CD14-positive monocyte (primary cell): ENCODE measurements around the gene AQP2. TPM values are rescaled to one million over a fixed set of nuclear protein-coding genes. Genes with fewer than 3 reads are reported as not detected.
A peak's percentile ranks its signal among the peaks of the same experiment; 100 is the strongest.

Source experiments
- DNase-seq, 3 donors: peaks; one replicate each; pipeline ENCODE4 v3.0.0-alpha.2; 2011 to 2022
- H2AFZ ChIP-seq: 2 replicates; pipeline ENCODE4 v1.6.0; 2012; ENCODE audit warnings: mild to moderate bottlenecking, low read depth, low read length, inconsistent platforms; ENCODE audit not compliant: insufficient read depth, poor library complexity, severe bottlenecking
- H3K27ac ChIP-seq, 2 donors: 1 replicate in 1 of 2; 2 replicates in 1 of 2; pipeline ENCODE4 v1.5.1; 2012 to 2013; ENCODE audit warnings: low read length in 2 of 2, control low read depth in 1 of 2, inconsistent platforms in 1 of 2, low read depth in 1 of 2, mild to moderate bottlenecking in 1 of 2
- H3K27me3 ChIP-seq, 2 donors: one replicate each; pipeline versions ENCODE4 v1.6.0 to v1.6.1; 2011 to 2013; ENCODE audit warnings: low read length in 2 of 2; ENCODE audit not compliant: control insufficient read depth in 2 of 2, insufficient read depth in 2 of 2
- H3K36me3 ChIP-seq, 2 donors: replicated peaks in 1 of 2; 1 replicate in 1 of 2; 2 replicates in 1 of 2; pipeline versions ENCODE4 v1.5.1 to v1.6.1; 2012 to 2013; ENCODE audit warnings: low read length in 2 of 2, control low read depth in 1 of 2, inconsistent platforms in 1 of 2, mild to moderate bottlenecking in 1 of 2; ENCODE audit not compliant: insufficient read depth in 2 of 2, control insufficient read depth in 1 of 2
- H3K4me1 ChIP-seq, 2 donors: 1 replicate in 1 of 2; 2 replicates in 1 of 2; pipeline versions ENCODE4 v1.5.1 to v1.6.1; 2012 to 2013; ENCODE audit warnings: low read length in 2 of 2, control low read depth in 1 of 2, inconsistent platforms in 1 of 2, mild to moderate bottlenecking in 1 of 2, moderate library complexity in 1 of 2; ENCODE audit not compliant: insufficient read depth in 2 of 2, control insufficient read depth in 1 of 2
- H3K4me2 ChIP-seq: replicated peaks from 2 replicates; pipeline ENCODE3; 2012; ENCODE audit warnings: low read length, moderate library complexity, mild to moderate bottlenecking; ENCODE audit not compliant: poor library complexity, severe bottlenecking; ENCODE audit errors: extremely low read depth
- H3K4me3 ChIP-seq, 3 experiments: fragments of 200-600 bp in 1 of 3; sonication (generic) in 1 of 3; replicated peaks in 1 of 3; 1 replicate in 2 of 3; 2 replicates in 1 of 3; pipeline ENCODE4 v1.5.1; 2011 to 2013; ENCODE audit warnings: low read length in 3 of 3, mild to moderate bottlenecking in 3 of 3, control low read depth in 2 of 3, low read depth in 2 of 3, inconsistent platforms in 1 of 3, moderate library complexity in 1 of 3
- H3K79me2 ChIP-seq: 2 replicates; pipeline ENCODE4 v1.6.0; 2012; ENCODE audit warnings: mild to moderate bottlenecking, control low read depth, inconsistent platforms, low read length, moderate library complexity; ENCODE audit not compliant: insufficient read depth
- H3K9ac ChIP-seq: 2 replicates; pipeline ENCODE4 v1.6.0; 2017; ENCODE audit warnings: low read length, mild to moderate bottlenecking; ENCODE audit not compliant: insufficient read depth, poor library complexity, severe bottlenecking
- H3K9me3 ChIP-seq, 2 donors: replicated peaks in 1 of 2; 1 replicate in 1 of 2; 2 replicates in 1 of 2; pipeline versions ENCODE4 v1.5.1 to v1.6.1; 2012 to 2013; ENCODE audit warnings: low read length in 2 of 2, control low read depth in 1 of 2; ENCODE audit not compliant: control insufficient read depth in 1 of 2, insufficient read depth in 1 of 2
- H4K20me1 ChIP-seq: 2 replicates; pipeline ENCODE4 v1.6.0; 2012; ENCODE audit warnings: mild to moderate bottlenecking, low read length, control low read depth, moderate library complexity; ENCODE audit not compliant: insufficient read depth
- H3K27ac Mint-ChIP-seq, 7 donors: one replicate each; pipeline ENCODE4 v1.8.0; 2020; ENCODE audit warnings: mild to moderate bottlenecking in 7 of 7, mixed read lengths in 7 of 7, moderate library complexity in 6 of 7, inconsistent platforms in 2 of 7
- H3K27me3 Mint-ChIP-seq, 3 donors: one replicate each; pipeline ENCODE4 v1.8.0; 2021 to 2022; ENCODE audit warnings: low read depth in 3 of 3, mild to moderate bottlenecking in 3 of 3, mixed read lengths in 3 of 3, moderate library complexity in 3 of 3, inconsistent platforms in 1 of 3
- H3K36me3 Mint-ChIP-seq, 2 donors: one replicate each; pipeline ENCODE4 v1.8.0; 2020; ENCODE audit warnings: mixed read lengths in 2 of 2, inconsistent platforms in 1 of 2, mild to moderate bottlenecking in 1 of 2
- H3K4me1 Mint-ChIP-seq: one replicate; pipeline ENCODE4 v1.8.0; 2020; ENCODE audit warnings: mild to moderate bottlenecking, mixed read lengths
- H3K4me3 Mint-ChIP-seq, 2 donors: one replicate each; pipeline ENCODE4 v1.8.0; 2020; ENCODE audit warnings: mild to moderate bottlenecking in 2 of 2, mixed read lengths in 2 of 2, moderate library complexity in 1 of 2
- H3K9me3 Mint-ChIP-seq, 7 donors: one replicate each; pipeline ENCODE4 v1.8.0; 2020 to 2022; ENCODE audit warnings: mixed read lengths in 7 of 7, mild to moderate bottlenecking in 6 of 7, moderate library complexity in 6 of 7, inconsistent platforms in 2 of 7
- CTCF ChIP-seq: fragments of 200-600 bp; IDR thresholded peaks from one replicate; pipeline ENCODE4 v1.8.0; 2022; ENCODE audit warnings: antibody characterized with exemption, mild to moderate bottlenecking
- WGBS: methylation state at CpG from one replicate; pipeline ENCODE4 v1.1.5; 2013; ENCODE audit warnings: missing lambda C conversion rate; ENCODE audit not compliant: insufficient coverage; 5-methylcytosine and 5-hydroxymethylcytosine counted together
- intact Hi-C, 2 donors: fragments of 100-400 bp; cut with micrococcal nuclease; formaldehyde crosslinking; loops; one replicate each; pipeline versions ENCODE4 v1.15.0 to v1.15.1; 2023
- polyA plus RNA-seq, 3 donors: library from polyadenylated mRNA; depleted of rRNA in 1 of 3; unstranded in 2 of 3; stranded (reverse) in 1 of 3; fragments of 300-500 nt in 2 of 3; fragments of >200 nt in 1 of 3; fragmentation: Illumina TruSeq in 2 of 3; gene quantifications; 1 replicate in 2 of 3; 2 replicates in 1 of 3; pipeline ENCODE4 v1.2.3, GENCODE V29; 2012 to 2021

Gene AQP2
- polyA plus RNA-seq, 3 donors = not detected

- peaks cover 0 to 9% of the 10 kb centered on the region in 2 donors for H3K36me3 Mint-ChIP-seq
- Histone ChIP-seq H3K27ac (no peak overlapping the region), H3K79me2 (no peaks in the 10 kb centered on the region), H3K9ac (no peak overlapping the region), H2AFZ (no peak overlapping the region), H3K4me1 (peaks cover 10 to 17% of the 10 kb centered on the region in 2 donors), H3K4me3 (no peak overlapping the region), H3K27me3 (peaks cover 58 to 95% of the 10 kb centered on the region in 2 donors), H3K9me3 (peaks cover 0 to 52% of the 10 kb centered on the region in 2 donors), H3K36me3 (no peaks in the 10 kb centered on the region), H4K20me1 (no peaks in the 10 kb centered on the region), H3K4me2 (peak overlapping the region; percentile 31)
- TF ChIP-seq CTCF = no peak
- H3K27me3 Mint-ChIP-seq = peaks cover 93 to 96% (median 94%) of the 10 kb centered on the region in 3 donors
- peak overlapping the region; percentile 24 to 83 for H3K4me3 Mint-ChIP-seq
- H3K27ac Mint-ChIP-seq = no peak overlapping the region
- DNase-seq = no peak
- intact Hi-C loops = loop anchor here in 1 of 2 donors (10.0 kb wide), 1 partner anchor 214 kb away; no protein-coding TSS in a partner anchor
- H3K4me1 Mint-ChIP-seq = peaks cover 16% of the 10 kb centered on the region
- peaks cover 0 to 18% (median 8%) of the 10 kb centered on the region in 7 donors for H3K9me3 Mint-ChIP-seq
- WGBS = 38% methylated on average over 9 of the region's 13 CpGs
These were observed 10.1 kb downstream of the AQP2 start for GRCh38 chr12:49960474-49961110.

- no peak for TF ChIP-seq CTCF
- H3K27me3 ChIP-seq = peaks cover 55 to 95% of the 10 kb centered on the region in 2 donors
These were observed 10.8 kb downstream of the AQP2 start, which contains the start of gene AQP5 for GRCh38 chr12:49961111-49961922. Gene AQP5, plus strand, starts transcription at chr12:49961872. Its CDS starts 146 bp downstream, at chr12:49962018.

More at GRCh38 chr12:49961111-49961922, 10.8 kb downstream of the AQP2 start, which contains the start of gene AQP5:
- H3K79me2 ChIP-seq = no peaks in the 10 kb centered on the region
- no peaks in the 10 kb centered on the region for H3K36me3 ChIP-seq
- peaks cover 3 to 10% of the 10 kb centered on the region in 2 donors for H3K4me1 ChIP-seq
- no peak within 1 kb of the TSS for H2AFZ ChIP-seq
- H3K27ac ChIP-seq = no peak within 1 kb of the TSS
- intact Hi-C loops = loop anchor here in 1 of 2 donors (10.0 kb wide), 1 partner anchor 213 kb away; no protein-coding TSS in a partner anchor
- H3K27me3 Mint-ChIP-seq = peaks cover 90 to 96% (median 93%) of the 10 kb centered on the region in 3 donors
- DNase-seq = no peak
- peaks cover 0 to 15% (median 8%) of the 10 kb centered on the region in 7 donors for H3K9me3 Mint-ChIP-seq
- H3K4me3 ChIP-seq = no peak within 1 kb of the TSS
- H3K9ac ChIP-seq = no peak within 1 kb of the TSS
- H3K4me1 Mint-ChIP-seq = peaks cover 9% of the 10 kb centered on the region
- peak within 1 kb of the TSS; percentile 31 for H3K4me2 ChIP-seq
- no peaks in the 10 kb centered on the region for H4K20me1 ChIP-seq
- 4% methylated on average over 103 of the region's 111 CpGs for WGBS
- H3K27ac Mint-ChIP-seq = no peak within 1 kb of the TSS
- peak within 1 kb of the TSS; percentile 24 to 83 for H3K4me3 Mint-ChIP-seq
- peaks cover 0 to 9% of the 10 kb centered on the region in 2 donors for H3K36me3 Mint-ChIP-seq
- peaks cover 0 to 45% of the 10 kb centered on the region in 2 donors for H3K9me3 ChIP-seq
